ENCODE measurements around the gene ANXA3.
"Not testable (repeated sequence)": the region's sequence is repeated elsewhere in the genome, so short reads cannot be mapped to it uniquely, and the experiment has no call there.

Gene ANXA3

GRCh38 chr4:78543424-78544125 is 8.0 kb upstream of the ANXA3 start:
- DNase-seq (ENCODE audit: low read depth in 2 of 2, low spot score in 1 of 2), result no peak

- DNase-seq (ENCODE audit: low read depth in 2 of 2, low spot score in 1 of 2), result no peak
Observed at GRCh38 chr4:78544678-78545077, 6.9 kb upstream of the ANXA3 start.

GRCh38 chr4:78545275-78546246 is 6.0 kb upstream of the ANXA3 start:
- no peak for DNase-seq (ENCODE audit: low read depth in 2 of 2, low spot score in 1 of 2)

- DNase-seq (ENCODE audit: low read depth in 2 of 2, low spot score in 1 of 2), result not testable (repeated sequence)
Observed at GRCh38 chr4:78547899-78548298, 3.7 kb upstream of the ANXA3 start.

- not testable (repeated sequence) for DNase-seq (ENCODE audit: low read depth in 2 of 2, low spot score in 1 of 2)
Observed at GRCh38 chr4:78548889-78549288, 2.7 kb upstream of the ANXA3 start.

- DNase-seq (ENCODE audit: low read depth in 2 of 2, low spot score in 1 of 2), result no peak
Observed at GRCh38 chr4:78552389-78553042, 946 bp downstream of the ANXA3 start.

- no peak for DNase-seq (ENCODE audit: low read depth in 2 of 2, low spot score in 1 of 2)
Observed at GRCh38 chr4:78553043-78553396, 1.4 kb downstream of the ANXA3 start.

GRCh38 chr4:78553529-78554060 is 2.0 kb downstream of the ANXA3 start:
- no peak for DNase-seq (ENCODE audit: low read depth in 2 of 2, low spot score in 1 of 2)

GRCh38 chr4:78556665-78557064 is 5.1 kb downstream of the ANXA3 start:
- DNase-seq (ENCODE audit: low read depth in 2 of 2, low spot score in 1 of 2), result no peak

- no peak for DNase-seq (ENCODE audit: low read depth in 2 of 2, low spot score in 1 of 2)
Observed at GRCh38 chr4:78557841-78558240, 6.3 kb downstream of the ANXA3 start.

GRCh38 chr4:78558410-78558809 is 6.8 kb downstream of the ANXA3 start:
- no peak for DNase-seq (ENCODE audit: low read depth in 2 of 2, low spot score in 1 of 2)

- no peak for DNase-seq (ENCODE audit: low read depth in 2 of 2, low spot score in 1 of 2)
Observed at GRCh38 chr4:78560296-78560963, 8.9 kb downstream of the ANXA3 start.

GRCh38 chr4:78561677-78562076 is 10.1 kb downstream of the ANXA3 start:
- DNase-seq (ENCODE audit: low read depth in 2 of 2, low spot score in 1 of 2), result no peak

- DNase-seq (ENCODE audit: low read depth in 2 of 2, low spot score in 1 of 2), result no peak
Observed at GRCh38 chr4:78562687-78563086, 11.1 kb downstream of the ANXA3 start.

GRCh38 chr4:78565971-78566372 is 14.4 kb downstream of the ANXA3 start:
- DNase-seq (ENCODE audit: low read depth in 2 of 2, low spot score in 1 of 2), result no peak

GRCh38 chr4:78566834-78567499 is 15.4 kb downstream of the ANXA3 start:
- DNase-seq (ENCODE audit: low read depth in 2 of 2, low spot score in 1 of 2), result no peak

GRCh38 chr4:78567500-78568060 is 16.0 kb downstream of the ANXA3 start:
- no peak for DNase-seq (ENCODE audit: low read depth in 2 of 2, low spot score in 1 of 2)

- no peak for DNase-seq (ENCODE audit: low read depth in 2 of 2, low spot score in 1 of 2)
Observed at GRCh38 chr4:78568640-78569305, 17.2 kb downstream of the ANXA3 start.

- no peak for DNase-seq (ENCODE audit: low read depth in 2 of 2, low spot score in 1 of 2)
Observed at GRCh38 chr4:78569306-78569821, 17.8 kb downstream of the ANXA3 start.

Measured in stimulated activated CD8-positive, alpha-beta memory T cell treated with anti-CD3 and anti-CD28 coated beads, Interleukin-4, amount 100 ng/mL, for 4 hours (primary cell).